GM20000 (cell line): ENCODE data around the gene SEMA4F.
A peak's percentile ranks its signal among the peaks of the same experiment; 100 is the strongest.

Source experiments
- DNase-seq: peaks from one replicate; pipeline ENCODE4 v3.0.0; 2012; ENCODE audit warnings: low spot score
- CTCF ChIP-seq: IDR thresholded peaks from 2 replicates; pipeline ENCODE4 v1.5.1; 2012; ENCODE audit warnings: mild to moderate bottlenecking, control low read depth; ENCODE audit errors: extremely low read depth, missing control alignments

The SEMA4F gene, protein sequence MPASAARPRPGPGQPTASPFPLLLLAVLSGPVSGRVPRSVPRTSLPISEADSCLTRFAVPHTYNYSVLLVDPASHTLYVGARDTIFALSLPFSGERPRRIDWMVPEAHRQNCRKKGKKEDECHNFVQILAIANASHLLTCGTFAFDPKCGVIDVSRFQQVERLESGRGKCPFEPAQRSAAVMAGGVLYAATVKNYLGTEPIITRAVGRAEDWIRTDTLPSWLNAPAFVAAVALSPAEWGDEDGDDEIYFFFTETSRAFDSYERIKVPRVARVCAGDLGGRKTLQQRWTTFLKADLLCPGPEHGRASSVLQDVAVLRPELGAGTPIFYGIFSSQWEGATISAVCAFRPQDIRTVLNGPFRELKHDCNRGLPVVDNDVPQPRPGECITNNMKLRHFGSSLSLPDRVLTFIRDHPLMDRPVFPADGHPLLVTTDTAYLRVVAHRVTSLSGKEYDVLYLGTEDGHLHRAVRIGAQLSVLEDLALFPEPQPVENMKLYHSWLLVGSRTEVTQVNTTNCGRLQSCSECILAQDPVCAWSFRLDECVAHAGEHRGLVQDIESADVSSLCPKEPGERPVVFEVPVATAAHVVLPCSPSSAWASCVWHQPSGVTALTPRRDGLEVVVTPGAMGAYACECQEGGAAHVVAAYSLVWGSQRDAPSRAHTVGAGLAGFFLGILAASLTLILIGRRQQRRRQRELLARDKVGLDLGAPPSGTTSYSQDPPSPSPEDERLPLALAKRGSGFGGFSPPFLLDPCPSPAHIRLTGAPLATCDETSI

DNA sequence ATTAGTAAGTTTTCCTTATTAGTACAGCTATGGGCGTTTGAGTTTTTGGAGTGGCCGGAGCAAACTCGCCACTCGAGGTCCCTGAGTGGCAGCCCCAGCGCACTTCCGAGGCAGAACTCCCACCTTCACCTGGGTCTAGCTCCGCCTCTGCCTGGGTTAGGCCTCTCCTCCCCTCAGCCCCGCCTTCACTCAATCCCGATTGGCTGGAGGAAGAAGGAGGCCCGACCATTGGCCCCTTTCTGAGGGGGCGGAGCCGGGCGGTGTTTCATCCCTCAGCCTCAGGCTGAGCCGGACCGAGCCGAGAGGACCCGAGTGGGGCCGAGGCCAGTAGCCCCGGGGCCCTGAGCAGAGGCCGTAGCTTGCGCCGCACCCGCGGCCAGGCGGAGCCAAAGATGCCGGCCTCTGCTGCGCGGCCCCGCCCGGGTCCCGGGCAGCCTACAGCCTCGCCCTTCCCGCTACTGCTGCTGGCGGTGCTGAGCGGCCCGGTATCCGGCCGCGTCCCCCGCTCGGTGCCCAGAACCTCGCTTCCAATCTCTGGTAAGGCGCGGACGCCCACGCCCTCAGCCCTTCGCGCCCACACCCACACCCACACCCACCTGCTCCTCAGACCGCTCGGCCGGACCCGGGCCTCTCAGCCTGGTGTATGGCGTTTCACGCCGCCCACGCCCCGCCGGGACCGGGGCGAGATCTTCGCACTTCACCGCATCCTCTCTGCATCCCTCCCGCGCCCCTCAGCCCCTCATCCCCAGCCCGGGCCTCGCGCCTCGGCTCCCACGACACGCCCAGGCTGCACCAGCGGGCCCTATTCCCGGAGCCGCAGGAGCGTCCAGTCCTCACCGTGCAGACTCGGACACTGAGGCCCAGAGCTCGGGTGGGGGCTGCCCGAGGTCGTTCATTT, at the start of gene SEMA4F:
Gene SEMA4F (plus strand): TSS at position 263 of the 898 bp plus-strand sequence. CDS start 130 bp downstream, at position 393.
- DNase-seq = peak; percentile 99
- TF ChIP-seq CTCF = no peak

- DNase-seq = no peak
- no peak for TF ChIP-seq CTCF
Measured at GRCh38 chr2:74606927-74607326, 47.1 kb upstream of the SEMA4F start.

GRCh38 chr2:74617122-74617521, 36.9 kb upstream of the SEMA4F start:
- DNase-seq = no peak
- no peak for TF ChIP-seq CTCF

GRCh38 chr2:74618410-74619083, 35.5 kb upstream of the SEMA4F start:
- TF ChIP-seq CTCF = no peak
- DNase-seq = no peak

- DNase-seq = no peak
- no peak for TF ChIP-seq CTCF
Measured at GRCh38 chr2:74619651-74620297, 34.3 kb upstream of the SEMA4F start.

DNA sequence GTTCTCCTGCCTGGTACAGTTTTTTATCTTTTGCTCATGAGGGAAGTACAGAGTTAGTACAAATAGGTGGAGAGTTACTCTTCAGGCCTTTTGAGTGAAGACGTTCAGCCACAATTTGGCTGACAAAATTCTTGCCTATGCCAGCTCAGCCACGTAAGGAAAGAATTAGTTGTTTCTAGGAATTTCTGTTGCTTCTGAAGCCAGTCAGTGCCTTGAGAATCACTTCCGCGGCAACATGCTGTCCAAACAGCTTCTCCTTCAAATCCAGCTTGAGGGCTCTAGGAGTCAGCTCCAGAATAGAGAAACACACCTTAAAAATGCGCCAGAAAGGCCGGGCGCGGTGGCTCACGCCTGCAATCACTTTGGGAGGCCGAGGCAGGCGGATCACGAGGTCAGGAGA, 33.4 kb upstream of the SEMA4F start:
- no peak for TF ChIP-seq CTCF
- DNase-seq = no peak
